ENCODE measurements around the gene SPPL2A. TPM values are rescaled to one million over a fixed set of nuclear protein-coding genes. Genes with fewer than 3 reads are reported as not detected.

SPPL2A gene
- total and polyA plus RNA-seq, 5 donors from 2014 or later: 64.2 to 92.3 (median 69.0) TPM

DNA sequence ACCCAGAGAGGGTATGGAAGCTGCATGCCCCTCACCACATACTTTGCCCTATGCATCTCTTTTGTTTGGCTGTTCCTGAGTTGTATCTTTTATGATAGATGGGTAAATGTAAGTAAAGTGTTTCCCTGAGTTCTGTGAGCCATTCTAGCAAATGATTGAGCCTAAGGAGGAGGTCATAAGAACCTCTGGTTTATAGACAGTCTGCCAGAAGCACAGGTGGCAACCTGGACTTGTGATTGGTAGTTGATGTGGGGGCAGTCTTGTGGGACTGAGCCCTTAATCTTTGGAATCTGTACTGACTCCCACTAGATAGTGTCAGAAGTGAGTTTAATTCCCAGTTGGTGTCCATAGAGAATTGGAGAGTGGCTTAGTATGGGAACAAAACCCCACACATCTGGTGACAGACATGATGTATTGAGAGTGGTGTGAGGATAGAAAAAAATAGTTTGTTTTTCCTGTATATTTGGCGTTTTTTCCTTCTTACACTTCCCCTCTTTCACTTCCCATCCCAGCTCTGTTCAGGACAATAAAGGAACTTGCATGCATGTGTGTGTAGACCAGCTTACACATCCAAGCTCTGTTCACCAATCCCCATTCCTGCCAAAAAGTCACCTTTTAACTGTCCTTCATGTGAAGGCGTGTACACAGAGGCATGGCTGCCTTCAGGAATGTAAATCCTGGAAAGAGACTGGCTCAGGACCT lies 38.1 kb upstream of the SPPL2A start:
- ATAC-seq (ENCODE audit: low read depth in 2 of 2) (no peak), DNase-seq (no peak)
- Mint-ChIP-seq H3K4me3 (no peak overlapping the region), H3K27me3 (peaks cover 4% of the 10 kb centered on the region), H3K9me3 (no peaks in the 10 kb centered on the region), H3K27ac (no peak overlapping the region), H3K4me1 (no peaks in the 10 kb centered on the region), H3K36me3 (no peaks in the 10 kb centered on the region)
- Histone ChIP-seq H3K4me3 (ENCODE audit: low read depth, low read length) (no peak overlapping the region), H3K27ac (ENCODE audit: insufficient read depth, low read length, poor library complexity, severe bottlenecking) (no peak overlapping the region), H3K36me3 (ENCODE audit: control insufficient read depth, insufficient read depth, low read length) (no peaks in the 10 kb centered on the region), H3K27me3 (ENCODE audit: control insufficient read depth, insufficient read depth, low read length) (peaks cover 3% of the 10 kb centered on the region), H3K9me3 (ENCODE audit: control insufficient read depth in 2 of 2, low read length in 2 of 2) (no peaks in the 10 kb centered on the region), H3K4me1 (ENCODE audit: control insufficient read depth, insufficient read depth, low read length, poor library complexity, severe bottlenecking) (no peaks in the 10 kb centered on the region)

DNA sequence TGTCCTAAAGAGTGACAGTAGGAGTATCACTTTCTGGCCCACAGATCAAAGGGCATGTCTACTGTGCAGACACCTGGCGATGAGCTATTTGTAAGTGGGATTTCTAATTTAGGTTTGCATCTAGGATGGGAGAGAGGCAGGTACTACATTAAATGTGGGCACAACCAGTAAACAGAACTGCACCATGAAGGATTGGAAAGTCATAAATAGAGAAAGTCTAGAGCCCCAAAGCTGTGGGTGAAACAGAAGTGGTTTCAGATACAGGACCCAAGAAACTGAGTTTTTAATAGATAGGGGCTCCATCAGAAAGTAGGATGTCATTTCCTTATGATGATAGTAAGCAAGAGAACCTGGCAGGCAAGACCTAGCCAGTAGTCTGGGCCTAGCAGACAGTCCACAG lies 35.2 kb upstream of the SPPL2A start:
- Mint-ChIP-seq H3K4me1 (no peaks in the 10 kb centered on the region), H3K9me3 (no peaks in the 10 kb centered on the region), H3K27ac (no peak overlapping the region), H3K36me3 (no peaks in the 10 kb centered on the region), H3K4me3 (no peak overlapping the region), H3K27me3 (peaks cover 4% of the 10 kb centered on the region)
- Histone ChIP-seq H3K36me3 (ENCODE audit: control insufficient read depth, insufficient read depth, low read length) (no peaks in the 10 kb centered on the region), H3K9me3 (ENCODE audit: control insufficient read depth in 2 of 2, low read length in 2 of 2) (no peaks in the 10 kb centered on the region), H3K4me1 (ENCODE audit: control insufficient read depth, insufficient read depth, low read length, poor library complexity, severe bottlenecking) (no peaks in the 10 kb centered on the region), H3K27me3 (ENCODE audit: control insufficient read depth, insufficient read depth, low read length) (no peaks in the 10 kb centered on the region), H3K4me3 (ENCODE audit: low read depth, low read length) (no peak overlapping the region), H3K27ac (ENCODE audit: insufficient read depth, low read length, poor library complexity, severe bottlenecking) (no peak overlapping the region)
- ATAC-seq (ENCODE audit: low read depth in 2 of 2): no peak
- DNase-seq: no peak

DNA sequence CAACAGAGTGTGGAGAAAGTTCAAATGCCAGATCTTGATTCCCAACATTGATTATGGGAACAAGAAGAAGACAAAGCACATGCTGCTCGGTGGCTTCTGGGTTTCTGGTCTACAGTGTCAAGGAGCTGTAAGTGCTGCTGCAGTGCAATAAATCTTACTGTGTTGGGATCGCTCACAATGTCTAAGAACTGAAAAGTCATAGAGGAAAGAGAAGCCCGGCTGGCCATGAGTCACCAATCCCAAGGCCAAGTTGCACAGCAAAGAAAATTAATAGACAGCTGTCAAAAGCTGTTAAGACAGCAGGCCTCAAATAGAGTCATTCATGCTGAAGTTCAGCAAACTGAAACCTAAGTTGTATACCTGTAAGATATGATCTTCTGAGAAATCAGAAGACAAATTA lies 33.2 kb upstream of the SPPL2A start:
- Histone ChIP-seq H3K27ac (ENCODE audit: insufficient read depth, low read length, poor library complexity, severe bottlenecking) (no peak overlapping the region), H3K27me3 (ENCODE audit: control insufficient read depth, insufficient read depth, low read length) (no peaks in the 10 kb centered on the region), H3K9me3 (ENCODE audit: control insufficient read depth in 2 of 2, low read length in 2 of 2) (no peaks in the 10 kb centered on the region), H3K4me1 (ENCODE audit: control insufficient read depth, insufficient read depth, low read length, poor library complexity, severe bottlenecking) (no peaks in the 10 kb centered on the region), H3K36me3 (ENCODE audit: control insufficient read depth, insufficient read depth, low read length) (no peaks in the 10 kb centered on the region), H3K4me3 (ENCODE audit: low read depth, low read length) (no peak overlapping the region)
- H3K4me1 Mint-ChIP-seq: no peaks in the 10 kb centered on the region
- no peak overlapping the region for H3K4me3 Mint-ChIP-seq
- no peaks in the 10 kb centered on the region for H3K36me3 Mint-ChIP-seq
- no peak for ATAC-seq (ENCODE audit: low read depth in 2 of 2)
- DNase-seq: no peak
- H3K27ac Mint-ChIP-seq: no peak overlapping the region
- H3K27me3 Mint-ChIP-seq: peaks cover 3% of the 10 kb centered on the region
- H3K9me3 Mint-ChIP-seq: no peaks in the 10 kb centered on the region

- H3K36me3 ChIP-seq (ENCODE audit: control insufficient read depth, insufficient read depth, low read length): no peaks in the 10 kb centered on the region
- no peaks in the 10 kb centered on the region for H3K9me3 ChIP-seq (ENCODE audit: control insufficient read depth in 2 of 2, low read length in 2 of 2)
- Mint-ChIP-seq H3K4me1 (no peaks in the 10 kb centered on the region), H3K9me3 (peaks cover 0 to 1% (median 0%) of the 10 kb centered on the region in 7 donors), H3K4me3 (no peak overlapping the region), H3K36me3 (no peaks in the 10 kb centered on the region), H3K27ac (no peak overlapping the region), H3K27me3 (no peaks in the 10 kb centered on the region)
- H3K4me3 ChIP-seq (ENCODE audit: low read depth, low read length): no peak overlapping the region
- H3K27me3 ChIP-seq (ENCODE audit: control insufficient read depth, insufficient read depth, low read length): no peaks in the 10 kb centered on the region
- no peak overlapping the region for H3K27ac ChIP-seq (ENCODE audit: insufficient read depth, low read length, poor library complexity, severe bottlenecking)
- DNase-seq (no peak), ATAC-seq (ENCODE audit: low read depth in 2 of 2) (no peak)
- H3K4me1 ChIP-seq (ENCODE audit: control insufficient read depth, insufficient read depth, low read length, poor library complexity, severe bottlenecking): no peaks in the 10 kb centered on the region
Measured at GRCh38 chr15:50797926-50798325, 32.4 kb upstream of the SPPL2A start.

DNA sequence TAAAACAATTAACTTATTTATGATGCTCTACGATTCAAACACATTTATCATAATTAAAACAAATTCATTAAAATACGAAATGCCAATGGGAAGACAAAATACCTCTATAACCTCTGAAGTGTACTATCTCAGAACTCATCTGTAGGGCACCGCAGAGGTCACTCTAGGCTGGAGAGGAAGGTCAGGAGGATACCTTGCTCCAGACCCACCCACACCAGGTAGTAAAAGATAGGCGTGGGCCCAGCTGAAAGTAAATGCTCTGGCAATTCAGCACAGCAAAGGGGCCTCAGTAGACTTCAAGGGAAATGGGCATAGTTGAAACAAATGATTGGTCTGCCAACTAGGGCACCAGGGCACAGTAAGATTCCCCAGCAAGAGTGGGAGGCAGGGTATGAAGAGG lies 26.0 kb upstream of the SPPL2A start:
- Mint-ChIP-seq H3K27me3 (peaks cover 8% of the 10 kb centered on the region), H3K4me3 (no peak overlapping the region), H3K36me3 (no peaks in the 10 kb centered on the region), H3K27ac (no peak overlapping the region), H3K4me1 (no peaks in the 10 kb centered on the region), H3K9me3 (peaks cover 0 to 1% (median 0%) of the 10 kb centered on the region in 7 donors)
- Histone ChIP-seq H3K9me3 (ENCODE audit: control insufficient read depth in 2 of 2, low read length in 2 of 2) (no peaks in the 10 kb centered on the region), H3K36me3 (ENCODE audit: control insufficient read depth, insufficient read depth, low read length) (no peaks in the 10 kb centered on the region), H3K27ac (ENCODE audit: insufficient read depth, low read length, poor library complexity, severe bottlenecking) (no peak overlapping the region), H3K27me3 (ENCODE audit: control insufficient read depth, insufficient read depth, low read length) (no peaks in the 10 kb centered on the region), H3K4me1 (ENCODE audit: control insufficient read depth, insufficient read depth, low read length, poor library complexity, severe bottlenecking) (no peaks in the 10 kb centered on the region), H3K4me3 (ENCODE audit: low read depth, low read length) (no peak overlapping the region)
- DNase-seq: no peak
- no peak for ATAC-seq (ENCODE audit: low read depth in 2 of 2)

- peaks cover 8% of the 10 kb centered on the region for H3K27me3 Mint-ChIP-seq
- H3K4me3 Mint-ChIP-seq: no peak overlapping the region
- H3K9me3 Mint-ChIP-seq: peaks cover 0 to 1% (median 0%) of the 10 kb centered on the region in 7 donors
- no peak overlapping the region for H3K27ac ChIP-seq (ENCODE audit: insufficient read depth, low read length, poor library complexity, severe bottlenecking)
- DNase-seq (no peak), ATAC-seq (ENCODE audit: low read depth in 2 of 2) (no peak)
- no peaks in the 10 kb centered on the region for H3K27me3 ChIP-seq (ENCODE audit: control insufficient read depth, insufficient read depth, low read length)
- H3K4me1 ChIP-seq (ENCODE audit: control insufficient read depth, insufficient read depth, low read length, poor library complexity, severe bottlenecking): no peaks in the 10 kb centered on the region
- H3K27ac Mint-ChIP-seq: no peak overlapping the region
- no peaks in the 10 kb centered on the region for H3K4me1 Mint-ChIP-seq
- H3K36me3 ChIP-seq (ENCODE audit: control insufficient read depth, insufficient read depth, low read length): no peaks in the 10 kb centered on the region
- H3K36me3 Mint-ChIP-seq: no peaks in the 10 kb centered on the region
- no peaks in the 10 kb centered on the region for H3K9me3 ChIP-seq (ENCODE audit: control insufficient read depth in 2 of 2, low read length in 2 of 2)
- H3K4me3 ChIP-seq (ENCODE audit: low read depth, low read length): no peak overlapping the region
Measured at GRCh38 chr15:50790778-50791453, 25.4 kb upstream of the SPPL2A start.

GRCh38 chr15:50786871-50787270 lies 21.4 kb upstream of the SPPL2A start:
- Mint-ChIP-seq H3K27ac (no peak overlapping the region), H3K9me3 (no peaks in the 10 kb centered on the region)

DNA sequence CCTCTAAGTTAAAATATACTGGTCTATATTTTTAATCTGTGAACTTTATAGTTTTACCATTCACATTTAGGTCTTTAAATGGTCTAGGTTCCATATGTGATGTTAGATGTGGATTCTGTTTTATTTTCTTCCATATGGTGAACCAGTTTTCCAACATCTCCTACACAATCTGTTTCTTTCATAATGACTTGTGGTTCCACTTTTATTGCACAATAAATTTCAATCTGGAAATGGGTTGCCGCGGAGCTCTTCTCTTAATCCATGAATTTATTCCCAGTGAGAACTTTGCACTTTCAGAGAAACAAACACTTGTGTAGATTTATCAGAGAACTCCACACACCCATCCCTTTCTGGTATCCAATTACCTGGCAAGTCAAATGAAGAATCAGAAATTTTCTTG lies 20.9 kb upstream of the SPPL2A start:
- no peak overlapping the region for H3K27ac Mint-ChIP-seq
- Histone ChIP-seq H3K36me3 (ENCODE audit: control insufficient read depth, insufficient read depth, low read length) (no peaks in the 10 kb centered on the region), H3K4me3 (ENCODE audit: low read depth, low read length) (no peak overlapping the region), H3K4me1 (ENCODE audit: control insufficient read depth, insufficient read depth, low read length, poor library complexity, severe bottlenecking) (no peaks in the 10 kb centered on the region), H3K27ac (ENCODE audit: insufficient read depth, low read length, poor library complexity, severe bottlenecking) (no peak overlapping the region), H3K9me3 (ENCODE audit: control insufficient read depth in 2 of 2, low read length in 2 of 2) (no peaks in the 10 kb centered on the region), H3K27me3 (ENCODE audit: control insufficient read depth, insufficient read depth, low read length) (no peaks in the 10 kb centered on the region)
- ATAC-seq (ENCODE audit: low read depth in 2 of 2) (no peak), DNase-seq (no peak)
- no peaks in the 10 kb centered on the region for H3K9me3 Mint-ChIP-seq
- peaks cover 21% of the 10 kb centered on the region for H3K27me3 Mint-ChIP-seq
- H3K4me1 Mint-ChIP-seq: no peaks in the 10 kb centered on the region
- H3K4me3 Mint-ChIP-seq: no peak overlapping the region
- no peaks in the 10 kb centered on the region for H3K36me3 Mint-ChIP-seq

More at GRCh38 chr15:50786871-50787270, 21.4 kb upstream of the SPPL2A start:
- Histone ChIP-seq H3K27me3 (ENCODE audit: control insufficient read depth, insufficient read depth, low read length) (no peaks in the 10 kb centered on the region), H3K4me1 (ENCODE audit: control insufficient read depth, insufficient read depth, low read length, poor library complexity, severe bottlenecking) (no peaks in the 10 kb centered on the region), H3K4me3 (ENCODE audit: low read depth, low read length) (no peak overlapping the region), H3K27ac (ENCODE audit: insufficient read depth, low read length, poor library complexity, severe bottlenecking) (no peak overlapping the region), H3K9me3 (ENCODE audit: control insufficient read depth in 2 of 2, low read length in 2 of 2) (no peaks in the 10 kb centered on the region), H3K36me3 (ENCODE audit: control insufficient read depth, insufficient read depth, low read length) (no peaks in the 10 kb centered on the region)
- H3K4me3 Mint-ChIP-seq: no peak overlapping the region
- ATAC-seq (ENCODE audit: low read depth in 2 of 2) (no peak), DNase-seq (no peak)
- no peaks in the 10 kb centered on the region for H3K4me1 Mint-ChIP-seq
- peaks cover 21% of the 10 kb centered on the region for H3K27me3 Mint-ChIP-seq
- no peaks in the 10 kb centered on the region for H3K36me3 Mint-ChIP-seq

All from CD4-positive, CD25-positive, alpha-beta regulatory T cell (primary cell).